ENCODE data around the gene RPS6KA6.

- TF ChIP-seq CTCF (IDR thresholded peaks at IDR 0.05 in 4 of 5, conservative IDR thresholded peaks at IDR 0.05 in 1 of 5) (no peak), POLR2A (IDR thresholded peaks at IDR 0.05) (no peak)
Observed at GRCh38 chrX:84155938-84156337, 32.1 kb downstream of the RPS6KA6 start.

Measured in gastrocnemius medialis (tissue), 4 donors.